GM21381 (cell line): ENCODE data around the gene MRPL51.
"Not testable (repeated sequence)": the region's sequence is repeated elsewhere in the genome, so short reads cannot be mapped to it uniquely, and the experiment has no call there.

Experiments used
- ATAC-seq: cut with Tn5 transposase; IDR thresholded peaks from one replicate; pipeline ENCODE4 v1.9.1; 2021; ENCODE audit warnings: mild to moderate bottlenecking, moderate library complexity; ENCODE audit not compliant: unreplicated experiment

The MRPL51 gene

DNA sequence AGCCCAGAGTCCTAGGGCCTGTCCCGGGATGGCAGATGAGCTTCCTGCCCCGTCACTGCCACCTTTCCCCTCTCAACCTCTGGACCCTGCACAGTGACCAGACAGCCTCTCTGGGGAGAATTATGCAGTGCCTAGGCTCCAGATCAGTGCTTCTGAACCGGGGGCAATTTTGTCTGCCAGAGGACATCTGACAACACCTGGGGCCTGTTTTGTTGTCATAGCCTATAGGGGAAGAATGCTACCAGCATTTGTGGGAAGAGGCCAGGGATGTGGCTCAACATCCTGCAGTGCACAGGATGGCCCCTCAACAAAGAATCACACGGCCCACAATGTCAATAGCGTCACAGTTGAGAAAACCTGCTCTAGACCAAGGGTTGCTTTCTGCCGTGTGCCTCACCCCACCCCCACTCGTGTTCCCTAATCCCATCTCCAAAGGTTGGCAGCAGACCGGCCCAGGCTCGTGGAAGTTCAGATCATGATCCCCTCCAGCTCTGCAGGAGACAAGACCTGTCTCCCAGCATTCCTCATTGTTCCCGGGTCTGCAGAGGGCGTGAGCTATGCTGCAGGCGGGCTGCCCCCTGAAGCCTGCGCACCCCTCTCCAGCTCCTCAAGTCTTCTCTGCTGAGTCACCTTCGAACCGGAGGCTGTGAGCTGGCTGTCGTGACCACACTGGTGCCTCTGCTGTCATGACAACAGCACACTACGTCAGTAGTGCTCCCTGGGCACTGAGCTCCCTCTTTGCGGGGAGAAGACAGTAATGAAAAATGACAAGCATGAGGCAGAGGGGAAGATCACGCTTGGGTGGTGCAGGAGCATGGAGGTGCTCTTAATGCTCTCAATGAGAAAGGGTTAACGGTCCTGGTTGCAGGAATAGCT, 39.2 kb upstream of the MRPL51 start:
- no peak for ATAC-seq

DNA sequence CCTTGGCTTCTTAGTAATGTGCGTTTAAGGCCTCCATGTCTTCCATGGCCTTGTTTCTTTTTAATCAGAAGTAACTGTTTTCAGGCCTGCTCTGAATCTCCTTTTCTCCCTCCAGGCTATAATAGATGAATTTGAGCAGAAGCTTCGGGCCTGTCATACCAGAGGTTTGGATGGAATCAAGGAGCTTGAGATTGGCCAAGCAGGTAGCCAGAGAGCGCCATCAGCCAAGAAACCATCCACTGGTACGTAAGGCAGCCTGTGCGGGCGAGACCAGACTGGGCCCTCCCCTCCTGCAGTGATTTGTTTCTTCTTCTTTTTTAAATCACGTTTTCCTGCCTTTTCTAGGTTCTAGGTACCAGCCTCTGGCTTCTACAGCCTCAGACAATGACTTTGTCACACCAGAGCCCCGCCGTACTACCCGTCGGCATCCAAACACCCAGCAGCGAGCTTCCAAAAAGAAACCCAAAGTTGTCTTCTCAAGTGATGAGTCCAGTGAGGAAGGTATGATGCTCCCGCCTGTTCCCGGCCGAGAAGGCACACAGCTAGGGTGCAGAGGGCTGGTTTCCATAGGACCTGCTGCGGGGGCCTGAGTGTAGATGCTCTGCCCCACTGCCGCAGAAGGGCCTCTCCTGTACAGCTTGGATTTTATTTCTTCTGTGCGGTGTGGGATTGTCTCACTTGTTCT, 37.7 kb upstream of the MRPL51 start:
- no peak for ATAC-seq

DNA sequence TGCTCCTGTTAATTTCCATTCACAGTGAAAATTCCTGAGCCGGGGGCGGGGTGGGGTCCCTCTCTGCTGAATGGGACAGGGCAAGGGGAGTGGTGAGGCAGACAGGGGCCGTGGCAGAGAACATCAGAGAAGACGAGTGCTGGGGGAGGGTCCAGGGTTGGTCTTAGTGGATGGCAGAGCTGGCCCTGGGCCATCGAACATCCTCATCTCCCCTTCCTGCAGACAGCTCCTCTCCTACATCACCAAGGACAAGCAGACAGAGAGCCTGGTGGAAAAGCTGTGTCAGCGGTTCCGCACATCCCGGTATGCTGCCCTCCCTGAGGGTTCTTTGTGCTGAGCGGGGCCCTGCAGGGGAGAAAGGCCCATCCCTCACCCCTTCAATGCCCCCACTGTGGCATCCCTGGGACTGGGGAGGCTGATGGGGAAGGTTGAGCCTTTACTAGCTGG, 36.3 kb upstream of the MRPL51 start:
- no peak for ATAC-seq

DNA sequence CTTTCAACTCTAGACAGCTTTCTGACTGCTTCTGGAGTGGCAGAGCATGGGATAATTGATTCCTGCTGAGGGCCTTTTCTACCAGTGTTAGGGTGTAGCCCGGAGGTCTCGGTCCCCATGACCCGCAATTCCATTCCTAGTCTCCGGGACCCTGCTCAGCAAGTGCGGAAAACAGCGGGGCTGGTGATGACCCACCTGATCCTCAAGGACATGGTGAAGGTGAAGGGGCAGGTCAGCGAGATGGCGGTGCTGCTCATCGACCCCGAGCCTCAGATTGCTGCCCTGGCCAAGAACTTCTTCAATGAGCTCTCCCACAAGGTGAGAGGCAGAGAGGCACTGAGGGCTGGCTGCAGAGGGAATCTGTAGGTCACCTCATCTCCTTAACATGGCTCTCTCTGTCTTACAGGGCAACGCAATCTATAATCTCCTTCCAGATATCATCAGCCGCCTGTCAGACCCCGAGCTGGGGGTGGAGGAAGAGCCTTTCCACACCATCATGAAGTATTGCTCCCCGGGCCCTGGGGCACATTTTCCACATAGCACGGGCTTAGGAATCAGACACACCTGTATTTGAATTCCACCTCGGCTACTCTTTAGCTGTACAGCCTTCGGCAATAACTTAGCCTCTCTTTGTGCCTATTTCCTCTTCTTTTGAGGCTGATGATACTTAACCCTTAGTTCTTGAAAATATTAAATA, 35.6 kb upstream of the MRPL51 start:
- ATAC-seq, result no peak

DNA sequence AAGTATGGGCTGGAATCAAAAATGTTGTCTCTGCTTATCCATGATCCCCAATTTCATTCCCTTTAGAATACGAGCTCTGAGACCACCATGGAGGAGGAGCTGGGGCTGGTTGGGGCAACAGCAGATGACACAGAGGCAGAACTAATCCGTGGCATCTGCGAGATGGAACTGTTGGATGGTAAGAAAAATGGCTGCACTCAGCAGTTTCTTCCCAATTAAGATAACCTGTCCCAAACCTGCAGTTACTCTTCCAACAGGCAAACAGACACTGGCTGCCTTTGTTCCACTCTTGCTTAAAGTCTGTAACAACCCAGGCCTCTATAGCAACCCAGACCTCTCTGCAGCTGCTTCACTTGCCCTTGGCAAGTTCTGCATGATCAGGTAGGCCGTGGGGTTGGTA, 34.6 kb upstream of the MRPL51 start:
- ATAC-seq, result no peak

DNA sequence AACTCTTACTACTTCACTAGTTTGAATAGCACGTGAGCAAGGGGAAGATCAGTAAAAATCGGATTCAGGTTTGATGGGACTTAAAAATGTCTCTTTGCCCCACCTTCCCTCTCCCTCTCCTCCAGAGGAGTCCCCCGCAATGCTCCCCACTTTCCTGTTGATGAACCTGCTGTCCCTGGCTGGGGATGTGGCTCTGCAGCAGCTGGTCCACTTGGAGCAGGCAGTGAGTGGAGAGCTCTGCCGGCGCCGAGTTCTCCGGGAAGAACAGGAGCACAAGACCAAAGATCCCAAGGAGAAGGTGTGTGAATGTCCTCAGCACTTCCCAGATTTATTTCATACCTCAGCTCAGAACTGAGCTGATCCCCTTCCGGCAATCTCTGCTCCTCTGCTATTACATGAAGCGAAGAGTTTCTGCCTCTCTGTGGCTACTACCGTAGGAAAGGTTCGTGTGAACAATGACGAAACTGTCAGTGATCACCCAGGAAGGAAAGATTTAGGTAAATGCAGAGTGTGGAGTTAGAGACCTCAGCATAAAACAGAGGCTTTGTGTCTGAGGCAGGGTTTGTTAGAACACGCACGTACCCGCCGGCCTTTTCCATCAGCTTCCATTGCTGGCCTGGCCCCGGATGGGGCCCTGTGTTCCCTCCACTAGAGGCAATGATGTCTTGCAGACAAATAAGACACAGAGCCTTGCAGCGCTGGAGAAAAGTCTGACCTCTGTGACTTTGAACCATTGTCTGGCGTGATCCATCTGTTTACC, 33.9 kb upstream of the MRPL51 start:
- no peak for ATAC-seq

DNA sequence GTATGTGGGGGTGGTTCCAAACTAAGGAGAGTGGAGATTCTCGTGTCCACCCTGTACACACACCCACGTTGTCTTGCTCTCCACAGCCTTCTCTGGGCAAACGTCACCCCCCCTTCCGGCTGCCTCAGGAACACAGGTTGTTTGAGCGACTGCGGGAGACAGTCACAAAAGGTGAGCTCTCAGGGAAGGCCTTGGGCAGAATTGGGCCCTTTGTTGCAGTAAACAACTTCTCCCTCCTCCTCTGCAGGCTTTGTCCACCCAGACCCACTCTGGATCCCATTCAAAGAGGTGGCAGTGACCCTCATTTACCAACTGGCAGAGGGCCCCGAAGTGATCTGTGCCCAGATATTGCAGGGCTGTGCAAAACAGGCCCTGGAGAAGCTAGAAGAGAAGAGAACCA, 33.1 kb upstream of the MRPL51 start:
- ATAC-seq, result no peak

DNA sequence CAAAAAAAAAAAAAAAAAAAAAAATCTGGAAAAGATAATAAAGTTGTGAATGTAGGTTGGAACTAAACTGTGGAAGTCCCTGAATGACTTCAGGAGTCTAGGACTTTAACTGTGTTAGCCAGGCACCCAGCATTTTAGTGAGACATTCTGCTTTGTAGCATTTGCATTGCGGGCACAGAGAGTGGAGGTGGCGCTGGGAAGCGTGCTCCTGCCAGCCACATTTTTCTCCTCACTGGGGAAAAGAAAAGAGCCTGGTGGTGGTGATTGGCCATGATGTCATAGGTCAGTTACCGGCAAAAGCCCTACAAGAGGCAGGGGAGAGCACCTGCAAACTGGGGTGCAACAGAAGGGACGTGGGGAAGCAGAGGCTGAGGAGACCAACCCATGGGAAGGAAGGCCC, 31.6 kb upstream of the MRPL51 start:
- no peak for ATAC-seq

DNA sequence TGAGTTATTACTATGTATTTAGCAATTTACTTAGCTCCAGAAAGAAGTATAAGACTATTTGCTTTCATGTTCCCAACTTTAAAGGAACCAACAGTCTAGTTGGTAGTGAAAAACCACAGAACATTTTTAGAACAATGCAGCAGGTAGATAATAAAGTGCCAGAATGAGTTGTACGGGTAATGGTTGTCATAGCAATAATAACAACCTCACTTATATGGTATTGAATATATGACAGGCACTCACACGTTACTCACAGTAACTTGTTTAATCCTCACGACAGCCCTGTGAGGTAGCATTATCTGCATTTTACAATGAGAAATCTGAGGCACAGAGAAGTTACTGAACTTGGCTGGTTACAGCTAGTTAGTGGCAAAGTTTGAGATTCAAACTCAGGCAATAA, 30.6 kb upstream of the MRPL51 start:
- ATAC-seq, result no peak

DNA sequence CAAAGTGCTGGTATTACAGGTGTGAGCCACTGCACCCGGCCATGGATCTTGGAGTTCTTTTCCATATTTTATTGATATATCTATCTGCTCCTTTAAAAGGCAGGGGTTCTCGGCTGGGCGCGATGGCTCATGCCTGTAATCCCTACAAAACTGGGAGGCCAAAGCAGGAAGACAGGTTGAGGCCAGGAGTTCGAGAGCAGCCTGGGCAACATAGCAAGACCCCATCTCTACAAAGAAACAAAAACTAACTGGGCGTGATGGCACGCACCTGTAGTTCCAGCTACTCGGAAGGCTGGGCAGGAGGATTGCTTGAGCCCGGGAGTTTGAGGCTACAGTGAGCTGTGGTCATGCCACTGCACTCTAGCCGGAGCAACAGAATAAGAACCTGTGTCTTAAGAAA, 29.1 kb upstream of the MRPL51 start:
- ATAC-seq, result no peak

DNA sequence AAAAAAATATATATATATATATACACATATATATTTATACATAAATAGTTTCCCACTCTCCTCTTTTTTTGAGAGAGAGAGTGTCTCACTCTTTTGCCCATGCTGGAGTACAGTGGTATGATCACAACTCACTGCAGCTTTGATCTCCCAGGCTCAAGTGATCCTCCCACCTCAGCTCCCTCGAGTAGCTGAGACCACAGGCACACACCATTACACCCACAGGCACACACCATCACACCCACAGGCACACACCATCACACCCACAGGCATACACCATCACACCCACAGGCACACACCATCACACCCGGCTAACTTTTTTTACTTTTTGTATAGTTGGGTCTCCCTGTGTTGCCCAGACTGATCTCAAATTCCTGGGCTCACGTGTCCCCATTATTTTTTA, 27.1 kb upstream of the MRPL51 start:
- ATAC-seq, result no peak

DNA sequence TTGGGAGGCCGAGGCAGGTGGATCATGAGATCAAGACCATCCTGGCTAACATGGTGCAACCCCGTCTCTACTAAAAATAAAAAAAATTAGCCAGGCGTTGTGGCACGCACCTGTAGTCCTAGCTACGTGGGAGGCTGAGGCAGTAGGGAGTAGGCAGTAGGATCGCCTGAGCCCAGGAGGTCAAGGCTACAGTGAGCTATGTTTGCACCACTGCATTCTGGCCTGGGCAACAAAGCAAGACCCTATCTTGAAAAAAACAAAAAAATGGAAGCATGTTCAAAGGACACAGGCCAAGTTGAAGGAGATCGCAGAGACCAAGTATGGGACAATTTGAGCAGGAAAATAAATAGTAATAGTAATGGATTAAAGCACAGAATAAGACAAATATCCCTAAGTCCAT, 15.0 kb upstream of the MRPL51 start:
- ATAC-seq, result no peak

DNA sequence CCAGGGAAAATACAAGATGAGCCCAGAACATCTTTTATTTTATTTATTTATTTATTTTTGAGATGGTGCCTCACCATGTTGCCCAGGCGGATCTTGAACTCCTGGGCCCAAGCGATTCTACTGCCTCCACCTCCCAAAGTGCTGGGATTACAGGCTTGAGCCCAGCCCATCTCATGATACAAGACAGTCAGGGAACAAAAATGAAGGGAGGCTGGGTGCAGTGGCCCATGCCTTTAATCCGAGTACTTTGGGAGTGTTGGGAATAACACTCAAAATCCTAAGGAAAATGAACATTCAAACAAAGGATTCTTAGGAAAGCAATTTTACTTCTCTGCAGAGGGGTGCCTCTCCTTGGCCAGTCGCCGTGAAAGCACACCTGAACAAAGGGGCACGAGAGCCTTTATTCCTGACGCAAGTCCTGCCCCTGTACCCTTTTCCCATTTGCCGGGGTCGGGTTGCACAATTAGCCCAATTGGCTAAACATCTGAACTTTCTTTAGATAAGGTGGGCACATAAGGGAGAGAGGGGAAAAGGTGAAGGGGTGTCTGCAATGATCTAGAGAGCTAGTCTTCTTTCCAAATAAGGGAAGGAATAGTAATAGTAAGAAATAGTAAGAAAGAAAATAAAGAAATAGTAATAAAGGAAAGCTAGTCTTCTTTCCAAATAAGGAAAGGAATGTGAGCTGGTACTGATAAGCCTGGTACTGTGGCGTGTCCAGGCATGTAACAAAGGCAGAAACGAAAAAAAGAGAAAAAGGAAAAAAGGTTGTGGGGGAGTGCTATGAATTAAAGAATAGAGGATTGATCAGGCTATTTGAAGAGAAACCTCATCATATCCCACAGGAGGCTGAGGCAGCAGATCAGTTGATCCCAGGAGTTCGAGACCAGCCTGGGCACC, 14.3 kb upstream of the MRPL51 start:
- ATAC-seq, result no peak

DNA sequence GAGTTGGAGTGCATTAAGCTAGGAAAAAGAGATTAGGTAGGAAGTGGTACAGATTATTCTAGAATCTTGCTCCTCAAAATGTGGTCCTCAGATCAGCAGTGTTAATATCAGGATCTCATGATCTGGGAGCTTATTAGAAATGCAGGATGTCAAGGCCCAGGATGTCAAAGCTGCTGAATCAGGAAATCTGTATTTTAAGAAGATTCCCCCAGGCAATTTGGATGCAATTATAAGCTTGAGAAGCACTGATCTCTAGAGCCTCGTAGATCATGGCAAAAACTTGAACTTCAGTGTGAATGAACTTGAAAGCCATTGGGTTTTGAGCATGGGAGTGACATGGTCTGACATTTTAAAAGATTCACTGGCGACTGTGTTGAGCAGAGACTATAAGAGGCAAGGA, 7.4 kb upstream of the MRPL51 start:
- ATAC-seq, result no peak

DNA sequence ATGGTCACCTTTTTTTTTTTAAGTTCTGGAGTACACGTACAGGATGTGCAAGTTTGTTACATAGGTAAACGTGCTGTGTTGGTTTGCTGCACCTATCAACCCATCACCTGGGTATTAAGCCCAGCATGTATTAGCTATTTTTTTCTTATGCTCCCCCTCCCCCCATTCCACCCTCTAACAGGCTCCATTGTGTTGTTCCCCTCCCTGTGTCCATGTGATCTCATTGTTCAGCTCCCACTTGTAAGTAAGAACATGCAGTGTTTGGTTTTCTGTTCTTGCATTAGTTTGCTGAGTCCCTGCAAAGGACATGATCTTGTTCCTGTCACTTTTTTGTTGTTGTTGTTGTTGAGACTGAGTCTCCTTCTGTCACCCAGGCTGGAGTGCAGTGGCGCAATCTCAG, 4.2 kb upstream of the MRPL51 start:
- ATAC-seq, result not testable (repeated sequence)

DNA sequence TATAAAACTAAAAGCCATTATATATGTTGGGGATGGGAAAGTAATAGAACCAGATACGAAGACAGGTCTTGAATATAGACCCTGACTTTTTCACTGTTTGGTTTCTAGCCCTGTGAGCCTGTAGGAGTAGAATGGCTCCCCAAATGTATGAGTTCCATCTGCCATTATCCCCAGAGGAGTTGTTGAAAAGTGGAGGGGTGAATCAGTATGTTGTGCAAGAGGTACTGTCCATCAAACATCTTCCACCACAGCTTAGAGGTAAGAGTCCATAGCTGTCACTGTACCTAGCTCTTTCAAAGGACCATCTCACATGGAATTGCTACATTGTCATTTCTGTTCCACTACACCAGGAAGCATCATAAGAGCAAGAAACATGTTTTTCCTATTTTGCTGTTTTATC, 1.9 kb upstream of the MRPL51 start:
- ATAC-seq, result no peak

DNA sequence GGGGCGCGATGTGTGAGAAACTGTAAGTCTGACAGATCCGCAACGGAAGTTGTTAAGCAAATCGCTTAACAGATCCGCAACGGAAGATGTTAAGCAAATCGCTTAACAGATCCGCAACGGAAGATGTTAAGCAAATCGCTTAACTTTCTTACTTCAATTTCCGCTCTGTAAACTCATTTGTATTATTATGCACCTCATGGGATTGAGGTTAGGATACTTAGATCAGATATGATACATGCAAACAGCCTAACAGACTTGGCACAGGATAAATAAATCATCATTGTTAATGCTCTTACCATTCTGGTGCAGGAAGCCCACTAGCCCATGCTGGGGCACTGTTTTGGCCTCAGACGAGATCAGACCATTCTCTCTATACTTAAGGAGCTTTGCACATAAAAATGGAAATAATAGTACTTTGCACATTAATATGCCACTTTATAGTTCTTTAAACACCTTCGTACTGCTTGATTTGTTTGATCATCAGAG, 1.2 kb upstream of the MRPL51 start:
- ATAC-seq, result no peak

DNA sequence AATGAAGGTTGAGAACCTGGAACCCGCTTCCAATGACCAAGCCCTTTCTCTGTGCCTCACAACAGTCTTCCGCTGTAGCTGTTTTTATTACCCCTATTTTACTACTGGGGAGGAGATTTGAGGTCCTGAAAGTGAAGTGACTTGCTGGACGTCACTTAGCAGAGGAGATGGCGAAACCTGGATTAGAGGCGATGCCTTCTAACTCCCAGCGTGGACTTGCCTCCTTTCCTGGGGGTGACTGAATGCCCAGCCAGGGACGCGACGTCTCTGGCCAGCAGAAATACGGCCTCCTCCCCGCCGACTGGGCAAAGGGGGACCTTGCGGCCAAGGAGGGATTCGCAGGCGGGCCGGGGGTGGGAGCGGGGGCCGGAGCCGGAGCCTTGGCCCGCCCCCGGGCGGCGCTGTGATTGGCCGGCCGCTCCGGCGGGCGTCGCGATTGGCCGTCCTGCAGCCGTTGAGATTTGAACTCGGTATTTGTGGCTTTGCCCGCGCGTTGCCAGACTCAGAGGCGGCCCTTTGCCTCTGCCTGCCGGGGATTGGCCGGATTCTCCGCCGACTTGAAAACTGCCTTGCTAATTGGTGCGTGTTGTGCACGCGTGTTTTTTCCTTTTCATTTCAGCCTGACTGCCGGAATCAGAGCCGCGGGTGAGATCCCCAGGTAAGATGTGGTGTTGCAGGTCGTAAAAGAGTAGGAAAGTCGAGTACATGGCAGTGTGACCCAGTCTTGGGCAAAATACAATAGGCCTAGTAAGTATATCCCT, 615 bp upstream of the MRPL51 start, which contains the start of gene NCAPD2:
Gene NCAPD2 (plus strand): TSS at position 606 of the 761 bp plus-strand sequence. CDS start 997 bp downstream, outside the sequence.
- peak; percentile 78 for ATAC-seq

DNA sequence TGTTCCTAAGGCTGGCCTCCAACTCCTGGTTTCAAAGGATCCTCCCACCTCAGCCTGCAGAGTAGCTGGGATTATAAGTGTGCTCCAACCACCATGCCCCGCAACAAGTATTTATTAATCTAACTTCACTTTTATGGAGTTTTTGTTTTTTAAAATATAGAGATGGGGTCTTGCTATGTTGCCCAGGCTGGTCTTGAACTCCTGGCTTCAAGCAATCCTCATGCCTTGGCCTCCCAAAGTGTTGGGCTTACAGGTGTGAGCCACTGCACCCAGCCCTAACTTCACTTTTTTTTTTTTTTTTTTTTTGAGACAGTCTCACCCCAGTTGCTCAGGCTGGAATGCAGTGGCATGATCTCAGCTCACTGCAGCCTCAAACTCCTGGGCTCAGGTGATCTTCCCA, 2.4 kb downstream of the MRPL51 start:
- ATAC-seq, result not testable (repeated sequence)
